Right atrium auricular region (tissue), 2 donors: ENCODE data around the gene SSTR5. TPM values are rescaled to one million over a fixed set of nuclear protein-coding genes. Genes with fewer than 3 reads are reported as not detected.
A peak's percentile ranks its signal among the peaks of the same experiment; 100 is the strongest.

Experiments used
- DNase-seq: peaks from one replicate; pipeline ENCODE4 v3.0.0-alpha.2; 2019; ENCODE audit warnings: low spot score
- H3K27ac ChIP-seq, 2 donors: fragments of 200-600 bp; sonication (generic); 1 replicate in 1 of 2; 2 replicates in 1 of 2; pipeline ENCODE4 v1.5.1; 2016 to 2019
- H3K27me3 ChIP-seq, 2 donors: fragments of 200-600 bp; sonication (generic); one replicate each; pipeline versions ENCODE4 v1.5.1 to v1.6.0; 2017 to 2019
- H3K36me3 ChIP-seq: fragments of 200-600 bp; sonication (generic); one replicate; pipeline ENCODE4 v1.5.1; 2016
- H3K4me1 ChIP-seq, 2 donors: fragments of 200-600 bp; sonication (generic); one replicate each; pipeline versions ENCODE4 v1.5.1 to v1.6.0; 2017 to 2019
- H3K4me3 ChIP-seq, 2 donors: fragments of 200-600 bp; sonication (generic); 1 replicate in 1 of 2; 2 replicates in 1 of 2; pipeline ENCODE4 v1.5.1; 2017 to 2019; ENCODE audit warnings: mild to moderate bottlenecking in 1 of 2, moderate library complexity in 1 of 2
- H3K9me3 ChIP-seq, 2 donors: fragments of 200-600 bp; sonication (generic); one replicate each; pipeline ENCODE4 v1.5.1; 2019
- total RNA-seq, 2 donors: library from RNA; depleted of rRNA; stranded (reverse); fragments of >200 nt; gene quantifications; one replicate each; pipeline ENCODE4 v1.1.0, GENCODE V29; 2016
- TF ChIP-seq, protein P1 (sequence below), 2 donors: fragments of 200-600 bp; sonication (generic); IDR thresholded peaks; one replicate each; pipeline ENCODE4 v1.5.1; 2019; ENCODE audit warnings: antibody characterized with exemption in 2 of 2

Gene SSTR5
- total RNA-seq, 2 donors from 2014 or later = 2.7 to 14.1 TPM

DNA sequence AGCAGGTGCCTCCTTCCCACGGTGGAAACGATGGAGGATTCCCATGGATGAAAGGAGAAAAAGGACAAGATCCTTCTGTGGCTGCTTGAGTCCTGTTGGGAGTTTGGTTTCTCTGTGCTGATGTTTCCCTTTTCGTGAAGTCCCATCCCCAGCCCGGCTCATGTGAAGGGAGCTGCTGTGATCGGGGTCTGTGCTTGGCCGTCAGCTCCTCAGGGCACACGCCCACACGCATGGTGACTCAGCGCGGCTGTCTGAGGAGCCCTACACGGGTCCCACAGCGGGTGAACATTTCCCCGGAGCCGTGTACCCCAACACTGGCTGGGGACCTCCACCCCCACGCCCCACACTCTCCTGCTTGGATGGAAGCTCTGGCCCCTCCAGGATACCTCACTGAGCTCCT is 44.5 kb upstream of the SSTR5 start:
- DNase-seq = no peak
- Histone ChIP-seq H3K4me1 (peaks cover 0 to 10% of the 10 kb centered on the region in 2 donors), H3K9me3 (no peaks in the 10 kb centered on the region), H3K4me3 (no peak overlapping the region), H3K27ac (no peak overlapping the region), H3K27me3 (no peaks in the 10 kb centered on the region), H3K36me3 (no peaks in the 10 kb centered on the region)
- TF ChIP-seq, protein P1, sequence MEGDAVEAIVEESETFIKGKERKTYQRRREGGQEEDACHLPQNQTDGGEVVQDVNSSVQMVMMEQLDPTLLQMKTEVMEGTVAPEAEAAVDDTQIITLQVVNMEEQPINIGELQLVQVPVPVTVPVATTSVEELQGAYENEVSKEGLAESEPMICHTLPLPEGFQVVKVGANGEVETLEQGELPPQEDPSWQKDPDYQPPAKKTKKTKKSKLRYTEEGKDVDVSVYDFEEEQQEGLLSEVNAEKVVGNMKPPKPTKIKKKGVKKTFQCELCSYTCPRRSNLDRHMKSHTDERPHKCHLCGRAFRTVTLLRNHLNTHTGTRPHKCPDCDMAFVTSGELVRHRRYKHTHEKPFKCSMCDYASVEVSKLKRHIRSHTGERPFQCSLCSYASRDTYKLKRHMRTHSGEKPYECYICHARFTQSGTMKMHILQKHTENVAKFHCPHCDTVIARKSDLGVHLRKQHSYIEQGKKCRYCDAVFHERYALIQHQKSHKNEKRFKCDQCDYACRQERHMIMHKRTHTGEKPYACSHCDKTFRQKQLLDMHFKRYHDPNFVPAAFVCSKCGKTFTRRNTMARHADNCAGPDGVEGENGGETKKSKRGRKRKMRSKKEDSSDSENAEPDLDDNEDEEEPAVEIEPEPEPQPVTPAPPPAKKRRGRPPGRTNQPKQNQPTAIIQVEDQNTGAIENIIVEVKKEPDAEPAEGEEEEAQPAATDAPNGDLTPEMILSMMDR (IDR thresholded peaks at IDR 0.05) = no peak

DNA sequence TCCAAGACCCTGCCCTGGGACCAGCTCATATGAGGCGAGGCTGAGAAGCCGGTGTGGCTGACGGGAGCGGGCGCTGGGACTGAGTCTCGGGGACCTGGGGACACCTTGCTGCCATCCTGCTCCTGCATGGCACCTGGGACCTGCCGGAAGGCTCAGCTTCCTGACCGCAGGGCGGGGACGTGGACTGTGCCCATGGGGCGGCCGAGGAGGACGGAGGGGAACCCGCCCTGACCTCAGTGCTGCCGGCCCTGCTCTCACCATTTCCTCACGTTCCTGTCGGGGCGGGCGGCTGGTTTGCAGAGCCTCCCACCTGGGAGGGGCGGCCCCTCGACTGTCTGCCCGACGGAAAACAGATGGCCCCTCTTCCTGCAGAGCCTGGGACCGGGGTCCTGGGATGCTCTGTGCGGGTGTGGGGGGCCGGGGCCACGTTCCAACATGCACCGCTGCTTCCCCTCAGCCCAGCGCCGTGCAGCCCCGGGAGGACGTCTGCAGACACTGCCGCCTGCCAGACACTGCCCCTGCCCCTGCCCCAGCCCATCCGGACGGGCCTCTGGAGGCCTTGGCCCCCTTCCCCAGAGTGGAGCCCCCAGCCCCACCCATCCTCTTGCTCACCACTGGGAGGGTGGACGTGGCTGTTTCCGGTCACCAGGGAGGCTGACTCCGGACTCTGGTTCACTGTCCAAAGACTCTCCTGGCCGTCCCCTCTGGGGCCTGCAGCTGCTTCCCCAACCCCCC is 43.9 kb upstream of the SSTR5 start:
- no peak for DNase-seq
- H3K4me3 ChIP-seq = no peak overlapping the region
- no peak overlapping the region for H3K27ac ChIP-seq
- H3K9me3 ChIP-seq = no peaks in the 10 kb centered on the region
- no peaks in the 10 kb centered on the region for H3K27me3 ChIP-seq
- TF ChIP-seq, protein P1 (IDR thresholded peaks at IDR 0.05) = no peak
- H3K36me3 ChIP-seq = no peaks in the 10 kb centered on the region
- H3K4me1 ChIP-seq = peaks cover 0 to 10% of the 10 kb centered on the region in 2 donors

DNA sequence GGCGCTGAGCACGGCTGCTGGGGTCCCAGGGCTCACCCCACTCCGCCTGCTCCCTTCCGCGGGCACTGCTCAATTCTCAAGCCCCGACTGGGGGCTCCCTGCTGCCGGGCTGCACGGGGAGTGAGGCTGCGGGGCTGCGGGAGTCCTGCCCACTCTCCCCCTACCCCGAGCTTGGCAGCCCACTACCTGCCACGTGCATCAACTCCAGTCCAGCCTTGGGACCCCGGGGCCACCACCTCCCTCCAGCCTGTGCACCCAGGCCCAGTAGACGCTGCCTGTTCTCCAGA is 43.3 kb upstream of the SSTR5 start:
- Histone ChIP-seq H3K27me3 (no peaks in the 10 kb centered on the region), H3K9me3 (no peaks in the 10 kb centered on the region), H3K4me1 (peaks cover 0 to 10% of the 10 kb centered on the region in 2 donors), H3K27ac (no peak overlapping the region), H3K36me3 (no peaks in the 10 kb centered on the region), H3K4me3 (no peak overlapping the region)
- TF ChIP-seq, protein P1 (IDR thresholded peaks at IDR 0.05) = no peak
- no peak for DNase-seq

DNA sequence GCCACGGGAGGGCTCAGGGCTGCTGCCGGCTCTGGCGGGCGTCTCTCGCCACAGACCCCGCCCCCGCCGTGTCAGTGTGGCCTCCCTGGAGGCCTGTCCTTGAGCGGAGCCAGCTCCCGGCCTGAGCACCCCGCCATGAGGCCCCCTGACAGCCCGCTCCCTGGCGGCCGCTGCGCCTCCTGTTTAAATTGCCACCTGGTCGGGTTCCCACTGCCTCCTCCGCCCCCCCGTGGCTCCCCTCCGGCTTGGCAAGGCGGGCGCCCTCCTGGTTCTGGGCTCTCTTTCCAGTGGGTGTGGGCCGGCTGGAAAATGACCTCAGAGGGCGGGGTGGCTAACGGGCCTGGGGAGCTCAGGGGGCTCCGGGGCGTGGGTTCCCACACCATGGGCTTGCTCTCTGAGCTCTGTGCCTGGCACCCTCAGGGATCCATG is 42.1 kb upstream of the SSTR5 start:
- no peak for DNase-seq
- TF ChIP-seq, protein P1 (IDR thresholded peaks at IDR 0.05) = no peak
- Histone ChIP-seq H3K9me3 (no peaks in the 10 kb centered on the region), H3K36me3 (no peaks in the 10 kb centered on the region), H3K4me1 (peaks cover 0 to 10% of the 10 kb centered on the region in 2 donors), H3K27ac (no peak overlapping the region), H3K4me3 (peak overlapping the region in 1 of 2 donors; percentile 19), H3K27me3 (no peaks in the 10 kb centered on the region)

DNA sequence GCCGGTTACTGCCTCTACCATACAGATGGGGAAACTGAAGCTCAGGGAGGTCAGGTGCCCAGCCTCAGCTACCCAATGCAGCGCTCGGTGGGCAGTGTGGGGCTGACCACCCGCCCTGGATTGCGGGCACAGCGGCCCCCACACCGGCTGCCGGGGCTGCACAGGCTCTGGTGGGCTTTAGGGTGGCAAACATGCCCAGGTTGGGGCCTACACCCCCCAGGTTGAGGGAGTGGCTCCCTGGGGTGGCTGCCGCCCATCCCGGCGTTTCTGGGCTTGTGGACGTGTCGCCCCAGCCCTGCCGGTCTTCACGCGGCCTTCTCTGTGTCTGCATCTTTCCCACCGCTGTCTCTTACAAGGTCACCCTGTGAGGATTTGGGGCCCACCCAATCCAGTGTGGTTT is 40.9 kb upstream of the SSTR5 start:
- Histone ChIP-seq H3K4me3 (no peak overlapping the region), H3K27ac (no peak overlapping the region), H3K27me3 (no peaks in the 10 kb centered on the region), H3K36me3 (no peaks in the 10 kb centered on the region), H3K9me3 (no peaks in the 10 kb centered on the region), H3K4me1 (peaks cover 0 to 10% of the 10 kb centered on the region in 2 donors)
- TF ChIP-seq, protein P1 (IDR thresholded peaks at IDR 0.05) = no peak
- no peak for DNase-seq

DNA sequence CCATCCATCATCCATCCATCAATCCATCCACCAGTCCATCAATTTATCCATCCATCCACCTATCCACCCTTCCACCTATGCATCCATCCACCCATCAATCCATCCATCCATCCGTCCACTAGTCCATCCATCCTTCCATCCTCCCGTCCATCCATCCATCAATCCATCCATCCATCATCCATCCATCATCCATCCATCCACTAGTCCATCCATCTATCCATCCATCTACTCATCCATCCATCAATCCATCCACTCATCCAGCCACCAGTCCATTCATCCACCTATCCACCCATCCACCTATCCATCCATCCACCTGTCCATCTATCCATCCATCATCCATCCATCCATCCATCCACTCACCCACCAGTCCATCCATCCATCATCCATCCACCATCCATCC is 39.9 kb upstream of the SSTR5 start:
- H3K27ac ChIP-seq = no peak overlapping the region
- H3K9me3 ChIP-seq = no peaks in the 10 kb centered on the region
- H3K4me1 ChIP-seq = peaks cover 0 to 10% of the 10 kb centered on the region in 2 donors
- DNase-seq = no peak
- no peaks in the 10 kb centered on the region for H3K36me3 ChIP-seq
- H3K27me3 ChIP-seq = no peaks in the 10 kb centered on the region
- no peak overlapping the region for H3K4me3 ChIP-seq
- TF ChIP-seq, protein P1 (IDR thresholded peaks at IDR 0.05) = no peak
